ENCODE data around the gene TUBAL3. TPM values are rescaled to one million over a fixed set of nuclear protein-coding genes. Genes with fewer than 3 reads are reported as not detected.

TUBAL3 gene
- total and polyA plus RNA-seq, 2 donors (not counting 3 experiments of a cell fraction or from before 2014, with no cell fraction given), result not detected

GRCh38 chr10:5423771-5424170, 19.1 kb upstream of the TUBAL3 start:
- dilution Hi-C loops (cut with MboI; ENCODE audit: extremely low pct_ligation_motif_present, low sequenced_read_pairs), result no loop called here
- peak overlapping the region; percentile 62 for H3K4me2 ChIP-seq (ENCODE audit: insufficient read depth, low read length)
- intact Hi-C loops (cut with micrococcal nuclease), result no loop called here

More at GRCh38 chr10:5423771-5424170, 19.1 kb upstream of the TUBAL3 start:
- CTCF ChIA-PET, result interaction anchor here (0.7 to 4.3 kb wide), 8 partner anchors 9 to 609 kb away, joined by 3 to 39 read pairs (median 4); partner anchors contain the start of gene NET1
- Histone ChIP-seq H4K20me1 (replicated peaks; ENCODE audit: control insufficient read depth, extremely low read depth, insufficient read depth, low read length) (no peaks in the 10 kb centered on the region), H3K79me2 (ENCODE audit: control insufficient read depth, insufficient read depth, low read length) (peaks cover 76% of the 10 kb centered on the region), H3K4me3 (replicated peaks in 1 of 3; ENCODE audit: insufficient read depth in 1 of 3, low read depth in 1 of 3, low read length in 3 of 3) (no peak overlapping the region), H3K27ac (ENCODE audit: insufficient read depth, low read depth, low read length) (no peak overlapping the region), H3K4me1 (ENCODE audit: control insufficient read depth, extremely low read depth, insufficient read depth, low read length) (peaks cover 14% of the 10 kb centered on the region), H3K36me3 (ENCODE audit: control insufficient read depth in 2 of 2, extremely low read depth in 1 of 2, insufficient read depth in 2 of 2, low read length in 2 of 2) (no peaks in the 10 kb centered on the region), H2AFZ (ENCODE audit: low read depth, low read length) (no peak overlapping the region), H3K9me3 (replicated peaks; ENCODE audit: control insufficient read depth, insufficient read depth, low read length) (no peaks in the 10 kb centered on the region), H3K9ac (replicated peaks; ENCODE audit: extremely low read depth, insufficient read depth, low read length) (no peak overlapping the region), H3K9me1 (replicated peaks; ENCODE audit: control insufficient read depth, extremely low read depth, insufficient read depth, low read length) (no peaks in the 10 kb centered on the region), H3K27me3 (ENCODE audit: control insufficient read depth in 2 of 2, insufficient read depth in 2 of 2, low read length in 2 of 2) (no peaks in the 10 kb centered on the region)
- BruUV-seq (replicated peaks), result no TSS peak
- POLR2A ChIA-PET, result no interaction called here
- DNase-seq (ENCODE audit: low read depth, low spot score) (peak; percentile 55), FAIRE-seq (no peak)
- TF ChIP-seq FOS (IDR thresholded peaks at IDR 0.05; ENCODE audit: borderline replicate concordance, insufficient read depth, low read length) (no peak), CTCF (IDR thresholded peaks at IDR 0.05; ENCODE audit: extremely low read depth in 1 of 2, insufficient read depth in 1 of 2, low read depth in 1 of 2, low read length in 2 of 2) (no peak), EZH2 (IDR thresholded peaks at IDR 0.05; ENCODE audit: borderline replicate concordance, low read depth, low read length, severe bottlenecking) (no peak), MYC (IDR thresholded peaks at IDR 0.05; ENCODE audit: low read depth, low read length) (no peak), JUN (IDR thresholded peaks at IDR 0.05; ENCODE audit: borderline replicate concordance, insufficient read depth, insufficient read length, low read depth) (no peak), GATA2 (IDR thresholded peaks at IDR 0.05; ENCODE audit: insufficient read depth, insufficient read length, low read depth, low read length) (no peak), POLR2A (IDR thresholded peaks at IDR 0.05; ENCODE audit: low read depth, low read length) (no peak), POLR2AphosphoS5 (IDR thresholded peaks at IDR 0.05; ENCODE audit: insufficient read depth, low read depth, low read length) (no peak), MAX (IDR thresholded peaks at IDR 0.05; ENCODE audit: insufficient read depth, insufficient read length) (no peak)

Data from endothelial cell of umbilical vein (primary cell).